Gastrocnemius medialis (tissue), 4 donors: ENCODE data around the gene KRTAP3-1. TPM values are rescaled to one million over a fixed set of nuclear protein-coding genes. Genes with fewer than 3 reads are reported as not detected.

ENCODE experiments used
- ATAC-seq, 2 donors: fragments of 150-250 bp; one replicate each; pipeline ENCODE4 v1.9.1; 2016
- DNase-seq, 2 donors: peaks; one replicate each; pipeline ENCODE4 v3.0.0-alpha.2; 2019
- H3K27ac ChIP-seq, 4 donors: fragments of 200-600 bp; sonication (generic); 1 replicate in 1 of 4; 2 replicates in 3 of 4; pipeline ENCODE4 v1.5.1; 2016 to 2018; ENCODE audit warnings: mild to moderate bottlenecking in 2 of 4, moderate library complexity in 1 of 4
- H3K27me3 ChIP-seq, 3 donors: fragments of 200-600 bp; sonication (generic) in 2 of 3; 1 replicate in 1 of 3; 2 replicates in 2 of 3; pipeline versions ENCODE4 v1.5.1 to v1.6.0; 2016 to 2019; ENCODE audit warnings: mild to moderate bottlenecking in 1 of 3, moderate library complexity in 1 of 3
- H3K36me3 ChIP-seq, 2 donors: fragments of 200-600 bp; sonication (generic) in 1 of 2; one replicate each; pipeline ENCODE4 v1.5.1; 2017 to 2018
- H3K4me1 ChIP-seq, 2 donors: fragments of 200-600 bp; sonication (generic) in 1 of 2; one replicate each; pipeline ENCODE4 v1.5.1; 2016 to 2017; ENCODE audit warnings: mild to moderate bottlenecking in 2 of 2
- H3K4me3 ChIP-seq, 4 donors: fragments of 200-600 bp; sonication (generic) in 3 of 4; 1 replicate in 1 of 4; 2 replicates in 3 of 4; pipeline ENCODE4 v1.5.1; 2016 to 2019; ENCODE audit warnings: mild to moderate bottlenecking in 2 of 4
- H3K9me3 ChIP-seq, 3 donors: fragments of 200-600 bp; sonication (generic) in 2 of 3; 1 replicate in 1 of 3; 2 replicates in 2 of 3; pipeline ENCODE4 v1.5.1; 2016 to 2019
- CTCF ChIP-seq, 5 experiments: fragments of 450-650 bp in 3 of 5; fragments of 200-600 bp in 2 of 5; sonication (generic) in 2 of 5; IDR thresholded peaks in 4 of 5; conservative IDR thresholded peaks in 1 of 5; 1 replicate in 4 of 5; 2 replicates in 1 of 5; pipeline ENCODE4 v1.5.1; 2016 to 2019; ENCODE audit warnings: antibody characterized with exemption in 5 of 5, mild to moderate bottlenecking in 3 of 5, moderate library complexity in 3 of 5
- POLR2A ChIP-seq, 2 donors: fragments of 450-650 bp; IDR thresholded peaks; one replicate each; pipeline ENCODE4 v1.6.1; 2017; ENCODE audit warnings: antibody characterized with exemption in 2 of 2, mild to moderate bottlenecking in 2 of 2, moderate library complexity in 2 of 2
- in situ Hi-C, 4 donors: fragments of 200-750 bp; cut with MboI; loops; one replicate each; pipeline versions ENCODE4 v1.15.0 to v1.8.0; 2017; ENCODE audit warnings: low sequenced_read_pairs in 4 of 4
- intact Hi-C: fragments of 100-400 bp; cut with DNase I; formaldehyde crosslinking; loops from one replicate; pipeline ENCODE4 v1.15.1; 2023; ENCODE audit warnings: low total_unique reads
- total RNA-seq, 4 donors: library from RNA; depleted of rRNA; stranded (reverse); fragments of >200 nt; gene quantifications; one replicate each; pipeline versions ENCODE4 v1.1.0 to v1.2.3, GENCODE V29; 2016

KRTAP3-1 gene
- total RNA-seq, 4 donors from 2014 or later: not detected

- in situ Hi-C loops: no loop called here
- DNase-seq (no peak), ATAC-seq (no peak)
- no peak for TF ChIP-seq CTCF (IDR thresholded peaks at IDR 0.05 in 4 of 5, conservative IDR thresholded peaks at IDR 0.05 in 1 of 5)
- TF ChIP-seq POLR2A (IDR thresholded peaks at IDR 0.05): no peak
- no peaks in the 10 kb centered on the region for H3K36me3 ChIP-seq
- no peak overlapping the region for H3K4me3 ChIP-seq
- H3K27me3 ChIP-seq: no peaks in the 10 kb centered on the region
- no peaks in the 10 kb centered on the region for H3K9me3 ChIP-seq
- no peaks in the 10 kb centered on the region for H3K4me1 ChIP-seq
- intact Hi-C loops: no loop called here
- no peak overlapping the region for H3K27ac ChIP-seq
Measured at GRCh38 chr17:40975516-40975915, 33.4 kb downstream of the KRTAP3-1 start.

GRCh38 chr17:40974366-40974765 is 34.6 kb downstream of the KRTAP3-1 start:
- ATAC-seq (no peak), DNase-seq (no peak)
- Histone ChIP-seq H3K9me3 (no peaks in the 10 kb centered on the region), H3K4me3 (no peak overlapping the region), H3K4me1 (no peaks in the 10 kb centered on the region), H3K27me3 (no peaks in the 10 kb centered on the region), H3K27ac (no peak overlapping the region), H3K36me3 (no peaks in the 10 kb centered on the region)
- TF ChIP-seq CTCF (IDR thresholded peaks at IDR 0.05 in 4 of 5, conservative IDR thresholded peaks at IDR 0.05 in 1 of 5): no peak
- TF ChIP-seq POLR2A (IDR thresholded peaks at IDR 0.05): no peak
- intact Hi-C loops (no loop called here), in situ Hi-C loops (loop anchor here in 2 of 4 donors (25.0 kb wide), 2 partner anchors 88 to 112 kb away; partner anchors contain the start of genes KRT12 (in 1 of the 2), KRTAP2-2 (in 1 of the 2), KRTAP2-3 (in 1 of the 2) and KRTAP2-4 (in 1 of the 2))

GRCh38 chr17:40967582-40967981 is 41.3 kb downstream of the KRTAP3-1 start:
- TF ChIP-seq POLR2A (IDR thresholded peaks at IDR 0.05) (no peak), CTCF (IDR thresholded peaks at IDR 0.05 in 4 of 5, conservative IDR thresholded peaks at IDR 0.05 in 1 of 5) (no peak)
- in situ Hi-C loops: loop anchor here in 2 of 4 donors (25.0 kb wide), 2 partner anchors 95 to 105 kb away; partner anchors contain the start of genes KRT12 (in 1 of the 2), KRTAP2-2 (in 1 of the 2), KRTAP2-3 (in 1 of the 2) and KRTAP2-4 (in 1 of the 2)
- no peaks in the 10 kb centered on the region for H3K4me1 ChIP-seq
- DNase-seq (no peak), ATAC-seq (no peak)
- intact Hi-C loops: no loop called here
- H3K36me3 ChIP-seq: no peaks in the 10 kb centered on the region
- no peaks in the 10 kb centered on the region for H3K9me3 ChIP-seq
- H3K27ac ChIP-seq: no peak overlapping the region
- H3K27me3 ChIP-seq: no peaks in the 10 kb centered on the region
- no peak overlapping the region for H3K4me3 ChIP-seq

GRCh38 chr17:40966848-40967247 is 42.1 kb downstream of the KRTAP3-1 start, which contains the start of gene KRT39:
TSS of gene KRT39 (minus strand) at chr17:40966948. CDS start at chr17:40966856, 92 bp downstream.
- DNase-seq: no peak
- ATAC-seq: no peak
- in situ Hi-C loops: loop anchor here in 2 of 4 donors (25.0 kb wide), 2 partner anchors 95 to 105 kb away; partner anchors contain the start of genes KRT12 (in 1 of the 2), KRTAP2-2 (in 1 of the 2), KRTAP2-3 (in 1 of the 2) and KRTAP2-4 (in 1 of the 2)
- Histone ChIP-seq H3K9me3 (no peaks in the 10 kb centered on the region), H3K27me3 (no peaks in the 10 kb centered on the region), H3K36me3 (no peaks in the 10 kb centered on the region), H3K4me3 (no peak within 1 kb of the TSS), H3K4me1 (no peaks in the 10 kb centered on the region), H3K27ac (no peak within 1 kb of the TSS)
- intact Hi-C loops: no loop called here
- TF ChIP-seq CTCF (IDR thresholded peaks at IDR 0.05 in 4 of 5, conservative IDR thresholded peaks at IDR 0.05 in 1 of 5) (no peak), POLR2A (IDR thresholded peaks at IDR 0.05) (no peak)
